CD4-positive, alpha-beta T cell treated with Interleukin-15 for 4 hours (primary cell): Measurements from ENCODE around the gene QKI.
"Not testable (repeated sequence)": the region's sequence is repeated elsewhere in the genome, so short reads cannot be mapped to it uniquely, and the experiment has no call there.

Experiments
- DNase-seq: peaks from one replicate; pipeline ENCODE4 v3.0.0-alpha.2; 2020; ENCODE audit warnings: low spot score

Gene QKI

DNA sequence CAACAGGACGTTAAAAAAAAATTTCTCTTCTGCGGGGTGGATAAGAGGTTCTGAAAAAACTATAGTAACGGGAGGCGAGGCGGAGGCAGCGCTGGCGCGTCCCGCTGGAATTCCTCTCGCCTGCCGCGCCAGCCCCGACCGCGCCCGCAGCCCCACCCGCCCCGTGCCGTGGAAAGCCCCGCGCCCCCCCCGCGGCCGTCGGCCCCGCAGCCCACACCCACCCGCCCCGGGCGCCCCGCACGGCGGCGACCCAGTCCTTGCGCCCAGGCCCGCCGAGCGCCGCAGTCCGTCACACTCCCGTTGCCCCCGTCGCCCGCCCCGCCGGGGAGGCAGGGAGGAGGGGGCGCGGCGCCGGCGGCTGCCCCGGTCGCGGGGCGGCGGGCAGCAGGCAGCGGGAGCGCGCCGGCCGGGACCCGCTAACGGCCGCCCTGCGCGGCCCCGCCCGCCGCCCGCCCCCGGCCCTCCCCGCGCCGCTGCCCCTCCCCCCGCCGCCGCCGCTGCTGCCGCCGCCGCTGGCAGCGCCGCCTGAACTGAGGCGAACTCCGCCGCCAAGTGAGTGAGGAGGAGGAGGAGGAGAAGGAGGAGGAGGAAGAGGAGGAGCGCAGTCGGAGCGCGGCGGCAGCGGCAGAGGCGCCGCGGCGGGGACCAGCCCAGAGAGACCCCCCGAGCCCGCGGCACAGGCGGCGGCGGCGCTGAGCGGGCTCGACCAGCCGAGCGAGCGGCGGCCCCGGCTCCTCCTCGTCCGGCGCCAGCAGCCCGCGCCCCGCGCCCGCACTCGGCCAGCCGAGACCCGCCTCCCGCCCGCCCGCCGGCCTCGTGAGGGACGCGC, at the start of gene QKI:
Gene QKI (plus strand): TSS at position 602 of the 829 bp plus-strand sequence. CDS start 476 bp downstream, outside the sequence.
- peak; percentile 86 for DNase-seq

DNA sequence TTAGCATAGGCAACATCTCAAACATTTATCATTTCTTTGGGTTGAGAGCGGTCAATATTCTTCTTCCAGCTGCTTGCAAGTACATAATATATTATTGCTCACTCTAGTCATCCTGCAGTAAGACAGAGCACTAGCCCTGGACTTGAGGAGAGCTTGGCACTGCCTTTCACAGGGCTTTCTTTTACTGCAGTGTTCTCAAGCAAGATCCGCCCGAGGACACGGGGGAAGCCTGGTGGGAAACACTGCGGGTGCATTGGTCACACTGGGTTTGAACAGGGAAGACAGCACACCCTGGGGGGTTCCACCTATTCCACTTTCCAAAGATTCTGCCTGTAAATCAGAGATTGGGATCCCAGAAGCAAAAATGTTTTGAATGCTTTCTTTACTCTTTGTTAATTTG, 48.2 kb upstream of the QKI start:
- no peak for DNase-seq

DNA sequence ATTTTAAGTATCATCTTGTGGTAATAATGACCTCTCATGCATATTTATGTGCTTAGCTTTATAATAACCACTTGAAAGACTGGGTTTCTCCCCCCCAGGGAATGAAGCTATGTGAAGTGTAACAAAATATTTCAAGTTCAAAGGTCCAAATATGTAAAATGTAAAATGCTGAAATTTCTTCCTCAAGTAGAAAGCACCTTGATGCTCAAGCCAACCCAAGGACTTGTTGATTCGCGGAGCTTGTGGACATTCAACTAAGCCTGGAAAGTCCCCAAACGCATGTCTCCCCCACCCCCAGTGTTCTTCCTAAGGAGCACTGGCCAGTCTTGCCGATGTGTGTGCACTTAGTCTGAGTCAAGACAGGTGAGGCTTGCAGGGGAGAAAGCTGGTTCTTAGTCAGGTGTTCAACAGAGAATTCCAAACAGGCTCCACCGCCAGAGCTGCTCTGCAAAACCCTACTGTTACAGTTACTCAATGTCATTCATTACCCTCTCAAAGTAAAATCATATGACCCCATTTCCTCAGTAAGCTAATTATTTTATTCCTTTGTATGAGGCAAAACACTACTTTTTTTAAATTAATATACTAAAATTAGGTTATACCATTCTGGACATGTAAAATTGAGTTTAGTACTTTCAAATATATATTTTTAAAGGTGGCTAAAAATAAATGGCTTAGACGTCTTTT, 46.9 kb upstream of the QKI start:
- no peak for DNase-seq

DNA sequence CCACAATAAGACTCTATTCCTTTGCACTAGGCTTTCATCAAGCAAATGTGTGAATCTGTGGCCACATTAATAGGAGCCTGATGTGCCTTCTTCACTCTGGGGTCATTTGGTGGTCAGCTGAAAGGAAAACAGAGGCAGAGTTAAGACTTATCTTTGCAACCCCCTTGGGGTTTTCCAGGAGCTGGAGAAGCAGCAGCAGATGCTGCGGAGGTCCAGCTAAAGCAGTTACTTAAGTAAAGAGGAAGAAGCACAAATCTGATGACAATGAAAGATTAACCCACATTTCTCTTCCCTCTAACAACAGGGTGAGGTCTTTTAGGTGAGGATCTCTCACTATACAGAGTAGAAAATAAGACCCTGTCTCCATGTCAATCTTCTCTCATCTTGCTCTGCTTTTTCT, 45.4 kb upstream of the QKI start:
- DNase-seq, result no peak

DNA sequence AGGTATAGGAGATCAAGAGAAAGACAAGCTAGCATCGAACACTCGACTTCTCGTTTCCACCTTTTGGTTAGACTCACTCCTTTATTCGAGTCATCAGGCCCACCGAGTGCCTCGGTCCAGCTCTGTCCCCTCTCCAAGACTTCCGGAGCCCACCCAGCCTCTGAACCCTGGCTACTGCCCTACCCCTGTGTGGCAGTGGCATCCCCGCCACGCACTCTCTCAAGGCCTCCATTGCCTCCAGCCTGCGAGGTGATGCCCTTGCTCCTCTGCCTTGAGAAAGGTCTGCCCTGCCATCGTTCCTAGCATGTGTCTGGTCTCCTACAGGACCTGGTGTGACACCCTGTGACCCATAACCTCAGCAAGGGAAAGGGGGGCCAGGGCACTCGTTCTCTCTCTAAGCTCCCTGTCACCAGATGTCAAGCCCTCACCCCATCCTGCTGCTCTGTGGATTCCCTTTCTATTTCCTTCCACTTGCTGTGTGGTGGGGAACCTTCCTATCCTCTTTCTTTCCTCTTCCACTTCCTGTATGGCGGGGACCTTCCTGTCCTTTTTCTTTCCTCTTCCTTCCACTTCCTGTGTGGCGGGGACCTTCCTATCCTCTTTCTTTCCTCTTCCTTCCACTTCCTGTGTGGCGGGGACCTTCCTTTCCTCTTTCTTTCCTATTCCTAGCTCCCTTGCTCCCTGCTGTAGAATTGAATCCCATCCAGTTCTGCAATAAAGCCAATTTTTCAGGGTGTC, 44.7 kb upstream of the QKI start:
- DNase-seq, result no peak

DNA sequence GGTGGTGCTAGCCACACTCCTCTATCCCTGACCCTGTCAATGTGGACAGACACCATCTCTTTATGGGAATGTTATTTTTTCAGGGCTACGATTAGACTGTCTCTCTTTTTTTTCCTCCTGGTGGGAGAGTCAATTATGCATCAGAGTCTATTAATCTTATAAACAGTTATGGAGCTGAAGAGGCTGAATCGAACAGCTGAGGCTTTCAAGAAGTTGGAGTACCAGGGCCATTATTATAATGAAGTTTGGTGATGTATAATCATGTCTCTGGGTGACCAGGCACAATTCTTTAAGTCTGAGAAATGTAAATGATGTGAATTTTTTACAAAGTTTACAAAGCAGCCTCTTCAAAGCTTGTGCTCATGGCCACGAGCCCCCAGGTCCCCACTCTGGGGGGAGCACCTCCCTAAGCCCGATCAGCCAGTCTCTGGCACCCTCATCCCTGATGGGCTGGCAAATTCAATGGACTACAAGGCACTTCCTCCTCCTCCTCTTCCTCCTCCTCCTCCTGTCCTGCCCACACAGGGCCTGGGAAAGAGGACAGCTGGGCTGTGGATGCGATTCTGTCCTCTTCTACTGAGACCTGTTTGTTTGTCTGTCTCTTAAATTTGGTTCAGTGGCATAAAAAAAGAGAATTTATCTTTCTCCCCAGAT, 43.9 kb upstream of the QKI start:
- DNase-seq, result no peak

DNA sequence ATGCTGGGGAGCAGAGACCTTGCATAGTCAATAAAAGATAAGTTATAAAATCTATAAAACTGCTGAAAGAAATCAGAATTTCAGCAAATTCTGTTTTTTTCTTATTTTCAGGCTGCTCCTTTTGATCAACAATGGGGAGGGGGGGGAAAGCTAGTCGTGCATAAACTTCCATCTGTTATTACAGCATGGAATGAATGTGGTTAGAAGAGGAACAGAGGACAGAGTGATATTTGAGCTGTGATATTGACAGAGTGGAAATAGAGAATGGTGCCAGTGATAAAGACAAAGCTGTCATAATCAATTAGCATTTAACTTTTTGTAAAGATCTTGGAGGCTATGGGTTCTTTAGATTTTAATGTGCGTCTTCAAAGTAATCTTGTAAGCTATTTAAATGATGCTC, 43.4 kb upstream of the QKI start:
- no peak for DNase-seq

DNA sequence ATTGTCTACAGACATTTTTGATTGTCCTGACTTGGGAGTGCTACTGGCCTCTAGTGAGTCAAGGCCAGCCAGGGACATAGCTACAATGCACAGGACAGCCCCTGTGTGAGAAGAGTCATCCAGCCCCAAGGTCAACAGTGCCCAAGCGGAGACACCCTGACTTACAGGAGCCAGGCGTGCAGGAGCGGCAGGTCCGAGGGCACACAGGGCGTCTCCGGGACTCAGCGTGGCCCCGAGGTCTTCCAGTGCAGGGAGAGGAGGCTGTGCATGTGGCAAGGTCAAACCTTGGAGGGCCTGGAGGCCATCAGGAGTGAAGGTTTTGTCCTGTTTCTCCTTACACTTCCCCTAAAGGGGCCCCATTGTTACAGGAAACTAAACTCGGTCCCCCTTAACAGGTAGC, 41.3 kb upstream of the QKI start:
- no peak for DNase-seq

DNA sequence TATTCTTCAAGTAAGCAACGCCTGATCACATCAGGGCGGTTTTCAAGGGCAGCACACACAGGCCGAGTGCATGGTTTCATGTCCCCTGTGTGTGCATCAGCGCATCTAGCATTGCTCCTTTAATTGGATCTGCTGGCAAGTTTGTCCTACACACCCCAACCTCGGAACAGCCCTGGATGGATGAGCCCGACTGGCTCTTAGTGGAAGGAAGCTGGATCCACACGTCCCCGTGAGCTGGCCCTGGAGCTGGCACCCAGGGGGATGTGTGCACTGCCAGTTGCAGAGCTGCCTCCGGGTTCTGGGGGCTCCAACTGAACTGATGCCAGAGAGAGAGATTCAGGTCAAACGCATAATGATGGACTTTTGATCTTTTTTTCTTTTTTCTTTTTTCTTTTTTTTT, 39.2 kb upstream of the QKI start:
- DNase-seq, result no peak

- no peak for DNase-seq
These were observed 38.3 kb upstream of the QKI start for GRCh38 chr6:163376187-163376586.

DNA sequence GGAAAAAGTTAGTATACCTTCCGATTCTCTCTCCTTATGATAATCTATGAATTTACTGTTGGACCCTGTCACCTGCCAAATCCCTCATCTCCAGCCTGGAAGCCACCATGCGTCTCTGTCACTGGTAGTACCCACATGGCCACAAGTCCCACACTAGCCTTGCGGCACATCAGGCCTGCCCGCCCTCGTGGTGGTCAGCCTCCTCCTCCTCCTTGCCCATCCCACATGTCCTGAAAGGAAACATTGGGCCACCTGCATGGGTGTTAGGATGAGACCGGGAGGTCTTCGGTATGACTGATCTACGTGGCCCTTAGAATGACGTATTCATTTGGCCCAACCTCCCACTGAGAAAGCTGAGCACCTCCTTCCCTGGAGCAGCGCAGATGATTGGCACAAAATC, 37.0 kb upstream of the QKI start:
- no peak for DNase-seq

- no peak for DNase-seq
These were observed 34.3 kb upstream of the QKI start for GRCh38 chr6:163380216-163380615.

- DNase-seq, result no peak
These were observed 33.3 kb upstream of the QKI start for GRCh38 chr6:163381118-163381756.

DNA sequence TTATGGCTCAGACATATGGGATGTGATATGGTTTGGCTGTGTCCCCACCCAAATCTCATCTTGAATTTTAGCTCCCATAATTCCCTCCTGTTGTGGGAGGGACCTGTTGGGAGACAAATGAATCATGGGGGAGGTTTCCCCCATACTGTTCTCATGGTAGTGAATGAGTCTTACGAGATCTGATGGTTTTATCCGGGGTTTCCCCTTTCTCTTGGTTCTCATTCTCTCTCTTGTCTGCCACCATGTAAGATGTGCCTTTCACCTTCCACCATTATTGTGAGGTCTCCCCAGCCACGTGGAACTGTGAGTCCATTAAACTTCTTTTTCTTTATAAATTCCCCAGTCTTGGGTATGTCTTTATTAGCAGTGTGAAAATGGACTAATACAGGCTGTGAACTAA, 31.1 kb upstream of the QKI start:
- DNase-seq, result not testable (repeated sequence)

- no peak for DNase-seq
These were observed 30.6 kb upstream of the QKI start for GRCh38 chr6:163383912-163384311.

GRCh38 chr6:163384510-163384909, 30.0 kb upstream of the QKI start:
- DNase-seq, result no peak

GRCh38 chr6:163385503-163385902, 29.0 kb upstream of the QKI start:
- not testable (repeated sequence) for DNase-seq

DNA sequence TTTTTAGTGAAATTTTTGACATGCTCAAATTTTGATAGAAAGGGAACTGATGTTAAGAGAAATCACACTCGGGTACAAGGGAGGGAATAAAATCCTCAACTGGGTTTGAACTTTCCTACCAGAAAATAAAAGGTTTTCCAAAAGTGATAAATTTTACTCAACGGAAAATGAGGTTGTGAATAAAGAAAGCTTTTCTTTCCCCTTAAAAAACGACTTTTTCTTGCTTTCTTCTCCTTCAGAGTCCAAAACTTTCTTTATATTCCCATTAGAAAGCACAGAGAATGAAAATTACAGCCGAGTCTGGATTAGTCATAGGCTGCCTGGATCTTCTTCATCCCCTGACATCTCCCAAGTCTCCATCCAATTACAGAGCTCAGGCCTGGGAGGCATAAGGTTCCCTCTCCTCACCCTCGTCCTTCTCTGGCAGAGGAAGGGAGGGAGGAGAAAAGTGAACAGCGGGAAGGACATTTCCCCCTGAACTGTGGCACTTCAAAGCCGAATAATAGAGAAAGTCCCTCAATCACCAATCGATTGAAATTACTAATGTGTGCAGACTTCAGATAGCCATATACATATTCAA, 28.1 kb upstream of the QKI start:
- DNase-seq, result no peak

DNA sequence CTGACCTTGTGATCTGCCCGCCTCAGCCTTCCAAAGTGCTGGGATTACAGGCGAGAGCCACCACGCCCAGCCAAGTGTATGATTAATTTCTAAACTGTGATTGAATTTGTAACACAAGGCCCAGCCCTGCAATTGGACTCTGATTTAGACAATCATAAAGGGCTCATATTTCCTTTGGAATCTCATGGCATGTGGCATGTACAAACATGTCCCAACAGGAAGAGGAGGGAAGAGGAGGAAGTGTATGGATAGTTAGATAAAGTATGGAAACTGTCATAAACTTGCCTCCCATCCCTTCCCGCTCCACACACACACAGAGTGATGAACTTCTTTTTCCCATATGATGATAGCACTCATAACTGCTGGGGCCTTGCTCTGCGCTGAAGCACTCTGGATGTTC, 27.2 kb upstream of the QKI start:
- no peak for DNase-seq

GRCh38 chr6:163389354-163389753, 25.2 kb upstream of the QKI start:
- DNase-seq, result no peak

DNA sequence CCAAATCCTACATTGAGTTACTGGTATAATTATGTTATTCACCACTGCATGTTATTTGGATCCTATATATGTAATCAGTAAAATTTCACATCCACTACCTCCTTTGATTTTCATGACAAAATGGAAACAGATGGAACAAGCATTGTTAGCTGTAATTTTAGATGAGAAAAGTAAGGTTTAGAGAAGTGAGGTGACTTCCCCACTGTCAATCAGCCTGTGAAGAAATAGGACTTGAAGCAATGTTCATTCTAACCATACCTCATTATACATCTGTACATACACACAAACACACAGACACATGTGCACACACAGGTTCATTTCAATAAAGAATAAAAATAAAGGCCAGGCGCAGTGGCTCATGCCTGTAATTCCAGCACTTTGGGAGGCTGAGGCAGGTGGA, 23.7 kb upstream of the QKI start:
- DNase-seq, result no peak

DNA sequence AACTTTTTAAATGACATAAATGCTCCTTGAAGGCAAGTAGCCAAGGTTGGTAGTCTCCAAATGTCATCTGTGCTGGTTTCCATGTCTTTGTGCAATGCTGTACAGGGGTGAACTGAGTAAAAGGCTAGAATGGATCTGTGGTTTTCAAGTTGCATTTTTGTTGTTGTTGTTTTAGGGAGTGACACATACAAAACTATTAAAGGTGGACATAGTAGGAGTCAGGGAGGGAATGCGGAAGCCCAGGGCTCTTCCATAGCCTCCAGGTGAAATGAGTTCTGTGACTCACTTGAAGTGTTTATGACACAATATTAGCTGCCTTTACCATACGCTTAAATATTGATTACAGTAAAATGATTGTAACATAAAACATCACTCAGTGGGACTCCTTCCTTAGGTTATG, 22.5 kb upstream of the QKI start:
- no peak for DNase-seq
